DND-41 (cell line): ENCODE measurements around the gene RIN1.

Source experiments
- ATAC-seq: fragments of 200-7000 bp; cut with Tn5 transposase; 3 replicates; pipeline ENCODE4 v1.9.1; 2021; ENCODE audit warnings: low read depth; ENCODE audit not compliant: insufficient read depth
- DNase-seq: peaks from one replicate; pipeline ENCODE4 v3.0.0-alpha.2; 2020
- H2AFZ ChIP-seq: 2 replicates; pipeline ENCODE4 v1.6.0; 2012; ENCODE audit warnings: low read depth, low read length
- H3K27ac ChIP-seq: 2 replicates; pipeline ENCODE4 v1.5.1; 2012; ENCODE audit warnings: low read length, inconsistent platforms
- H3K27me3 ChIP-seq: fragments of 200-600 bp; sonication (generic); 2 replicates; pipeline ENCODE4 v1.6.0; 2012; ENCODE audit warnings: low read length, mild to moderate bottlenecking, inconsistent platforms; ENCODE audit not compliant: insufficient read depth, poor library complexity
- H3K36me3 ChIP-seq: 2 replicates; pipeline ENCODE4 v1.5.1; 2012; ENCODE audit warnings: low read length, inconsistent platforms; ENCODE audit not compliant: insufficient read depth
- H3K4me1 ChIP-seq: 2 replicates; pipeline ENCODE4 v1.5.1; 2012; ENCODE audit warnings: mild to moderate bottlenecking, low read length; ENCODE audit not compliant: insufficient read depth
- H3K4me2 ChIP-seq: 2 replicates; pipeline ENCODE4 v1.6.0; 2012; ENCODE audit warnings: mild to moderate bottlenecking, moderate library complexity, low read length, inconsistent platforms; ENCODE audit not compliant: insufficient read depth
- H3K4me3 ChIP-seq, 2 experiments: fragments of 200-600 bp in 1 of 2; shearing (Covaris generic) in 1 of 2; 2 replicates each; pipeline ENCODE4 v1.5.1; 2012 to 2016; ENCODE audit warnings: inconsistent platforms in 2 of 2, low read length in 2 of 2, mild to moderate bottlenecking in 2 of 2, low read depth in 1 of 2, moderate library complexity in 1 of 2
- H3K79me2 ChIP-seq: 2 replicates; pipeline ENCODE4 v1.6.0; 2012; ENCODE audit warnings: low read length, inconsistent platforms; ENCODE audit not compliant: insufficient read depth
- H3K9ac ChIP-seq: 2 replicates; pipeline ENCODE4 v1.6.0; 2012; ENCODE audit warnings: low read depth, mild to moderate bottlenecking, inconsistent platforms, low read length, moderate library complexity
- H3K9me3 ChIP-seq: 2 replicates; pipeline ENCODE4 v1.5.1; 2012; ENCODE audit warnings: low read length, moderate library complexity, mild to moderate bottlenecking, inconsistent platforms; ENCODE audit not compliant: insufficient read depth, severe bottlenecking
- H4K20me1 ChIP-seq: 2 replicates; pipeline ENCODE4 v1.6.0; 2012; ENCODE audit warnings: low read length; ENCODE audit not compliant: insufficient read depth
- EZH2 ChIP-seq: IDR thresholded peaks from 3 replicates; pipeline ENCODE4 v1.6.1; 2012; ENCODE audit warnings: borderline replicate concordance, low read depth, mild to moderate bottlenecking, moderate library complexity, low read length, inconsistent platforms; ENCODE audit not compliant: severe bottlenecking
- TF ChIP-seq, protein P1 (sequence below): IDR thresholded peaks from 2 replicates; pipeline ENCODE4 v1.5.1; 2012; ENCODE audit warnings: borderline replicate concordance, low read length, moderate library complexity, mild to moderate bottlenecking; ENCODE audit not compliant: poor library complexity, severe bottlenecking; ENCODE audit errors: extremely low read depth

RIN1 gene

DNA sequence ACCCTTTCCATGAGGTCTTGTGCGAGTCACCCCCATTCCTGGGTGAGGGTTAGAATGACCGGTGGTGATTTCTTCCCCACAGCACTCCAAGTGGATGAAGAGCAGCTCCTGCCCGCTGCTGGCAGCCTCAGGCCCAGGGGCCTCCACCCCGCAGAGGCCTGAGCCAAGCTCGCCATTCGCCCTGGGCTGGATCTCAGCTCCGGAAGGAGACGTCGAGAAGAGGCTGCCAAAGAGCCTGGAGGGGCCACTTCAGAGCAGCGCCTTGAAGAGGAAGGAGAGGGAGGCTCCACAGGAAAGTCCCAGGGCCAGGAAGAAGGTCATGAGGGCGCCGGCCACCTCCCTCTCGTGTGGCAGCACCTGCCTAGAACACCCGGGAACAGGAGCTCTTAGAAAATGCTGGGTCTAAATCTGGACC is 27.0 kb upstream of the RIN1 start:
- ATAC-seq (no peak), DNase-seq (no peak)
- no peaks in the 10 kb centered on the region for H3K4me1 ChIP-seq
- no peak overlapping the region for H3K4me2 ChIP-seq
- H4K20me1 ChIP-seq = no peaks in the 10 kb centered on the region
- H3K36me3 ChIP-seq = peaks cover 20% of the 10 kb centered on the region
- H2AFZ ChIP-seq = no peak overlapping the region
- H3K4me3 ChIP-seq = no peak overlapping the region
- no peaks in the 10 kb centered on the region for H3K27me3 ChIP-seq
- H3K9me3 ChIP-seq = no peaks in the 10 kb centered on the region
- no peak overlapping the region for H3K27ac ChIP-seq
- no peak overlapping the region for H3K9ac ChIP-seq
- TF ChIP-seq, protein P1, sequence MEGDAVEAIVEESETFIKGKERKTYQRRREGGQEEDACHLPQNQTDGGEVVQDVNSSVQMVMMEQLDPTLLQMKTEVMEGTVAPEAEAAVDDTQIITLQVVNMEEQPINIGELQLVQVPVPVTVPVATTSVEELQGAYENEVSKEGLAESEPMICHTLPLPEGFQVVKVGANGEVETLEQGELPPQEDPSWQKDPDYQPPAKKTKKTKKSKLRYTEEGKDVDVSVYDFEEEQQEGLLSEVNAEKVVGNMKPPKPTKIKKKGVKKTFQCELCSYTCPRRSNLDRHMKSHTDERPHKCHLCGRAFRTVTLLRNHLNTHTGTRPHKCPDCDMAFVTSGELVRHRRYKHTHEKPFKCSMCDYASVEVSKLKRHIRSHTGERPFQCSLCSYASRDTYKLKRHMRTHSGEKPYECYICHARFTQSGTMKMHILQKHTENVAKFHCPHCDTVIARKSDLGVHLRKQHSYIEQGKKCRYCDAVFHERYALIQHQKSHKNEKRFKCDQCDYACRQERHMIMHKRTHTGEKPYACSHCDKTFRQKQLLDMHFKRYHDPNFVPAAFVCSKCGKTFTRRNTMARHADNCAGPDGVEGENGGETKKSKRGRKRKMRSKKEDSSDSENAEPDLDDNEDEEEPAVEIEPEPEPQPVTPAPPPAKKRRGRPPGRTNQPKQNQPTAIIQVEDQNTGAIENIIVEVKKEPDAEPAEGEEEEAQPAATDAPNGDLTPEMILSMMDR = no peak
- TF ChIP-seq EZH2 = no peak
- no peaks in the 10 kb centered on the region for H3K79me2 ChIP-seq

DNA sequence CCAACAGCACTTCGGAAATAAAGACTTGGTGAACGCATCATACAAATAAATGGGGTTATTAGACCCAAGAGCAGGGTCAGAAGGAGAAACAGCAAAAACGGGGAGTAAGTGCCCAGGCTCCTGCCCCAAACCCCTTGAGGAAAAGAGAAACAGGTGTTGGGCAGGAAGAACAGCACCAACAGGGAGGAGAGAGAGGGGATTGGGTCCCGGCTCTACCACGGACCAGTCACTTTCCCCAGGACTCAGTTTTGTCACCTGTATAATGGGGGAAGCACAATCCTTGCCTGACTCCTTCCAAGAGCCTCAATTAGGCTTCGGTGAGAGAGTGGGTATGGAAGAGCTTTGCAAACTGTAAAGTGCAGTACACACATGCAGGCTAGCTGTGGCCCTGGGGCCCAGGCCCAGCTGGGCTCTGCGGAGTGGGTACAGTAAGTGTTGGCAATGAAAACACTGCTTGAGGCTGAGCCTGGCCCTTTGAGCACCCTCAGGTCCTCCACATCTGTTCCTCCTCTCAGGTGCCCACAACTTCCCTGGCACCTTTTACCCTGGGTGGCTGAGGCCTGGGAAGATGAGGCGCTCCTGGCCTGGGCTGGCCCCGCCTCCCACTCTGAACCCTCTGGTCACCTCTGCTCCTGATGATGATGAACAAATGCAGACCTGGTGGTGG is 26.4 kb upstream of the RIN1 start:
- TF ChIP-seq, protein P1 = no peak
- TF ChIP-seq EZH2 = no peak
- H3K27me3 ChIP-seq = no peaks in the 10 kb centered on the region
- H3K36me3 ChIP-seq = peaks cover 24% of the 10 kb centered on the region
- no peak overlapping the region for H3K4me3 ChIP-seq
- no peaks in the 10 kb centered on the region for H3K9me3 ChIP-seq
- no peak overlapping the region for H3K9ac ChIP-seq
- H3K27ac ChIP-seq = no peak overlapping the region
- no peak overlapping the region for H3K4me2 ChIP-seq
- no peaks in the 10 kb centered on the region for H3K79me2 ChIP-seq
- H3K4me1 ChIP-seq = no peaks in the 10 kb centered on the region
- H2AFZ ChIP-seq = no peak overlapping the region
- ATAC-seq (no peak), DNase-seq (no peak)
- H4K20me1 ChIP-seq = no peaks in the 10 kb centered on the region

DNA sequence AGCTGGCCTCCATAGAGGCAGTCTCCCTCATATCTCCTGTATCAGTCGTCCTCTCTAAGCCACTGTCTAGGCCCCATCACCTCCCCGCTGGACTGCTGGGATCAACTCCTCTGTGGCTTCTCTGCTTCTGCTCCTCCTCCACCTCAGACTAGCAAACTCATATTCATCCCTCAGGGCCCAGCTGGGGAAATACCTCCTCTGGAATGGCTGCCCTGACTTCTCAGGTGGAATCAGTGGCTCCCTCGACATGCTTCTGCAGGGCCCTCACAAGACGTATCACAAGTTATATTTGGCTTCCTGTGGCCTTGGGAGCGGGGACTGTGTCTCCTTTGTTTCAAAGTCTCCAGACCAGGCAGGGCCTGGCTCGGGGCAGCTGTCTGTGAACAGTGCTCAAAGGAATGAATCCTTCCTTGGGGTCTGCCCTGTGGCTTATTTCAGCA is 25.3 kb upstream of the RIN1 start:
- Histone ChIP-seq H2AFZ (no peak overlapping the region), H3K36me3 (peaks cover 24% of the 10 kb centered on the region), H3K27me3 (no peaks in the 10 kb centered on the region), H3K4me2 (no peak overlapping the region), H3K27ac (no peak overlapping the region), H3K4me1 (no peaks in the 10 kb centered on the region), H3K79me2 (no peaks in the 10 kb centered on the region), H3K9me3 (no peaks in the 10 kb centered on the region), H3K9ac (no peak overlapping the region), H4K20me1 (no peaks in the 10 kb centered on the region), H3K4me3 (no peak overlapping the region)
- ATAC-seq (no peak), DNase-seq (no peak)
- TF ChIP-seq, protein P1 = no peak
- TF ChIP-seq EZH2 = no peak
